B cell (primary cell): Measurements from ENCODE around the gene ERBIN. TPM values are rescaled to one million over a fixed set of nuclear protein-coding genes. Genes with fewer than 3 reads are reported as not detected.

Source experiments
- ATAC-seq: fragments of 200-7000 bp; cut with Tn5 transposase; one replicate; pipeline ENCODE4 v1.10.0; 2021; ENCODE audit warnings: low read depth, mild to moderate bottlenecking, moderate number of reproducible peaks, moderate library complexity
- CTCF ChIA-PET: fragments of 350-600 bp; sonication (Branson Sonifier 250); formaldehyde crosslinking; loops from one replicate; lab custom pipeline; 2021; ENCODE audit warnings: antibody characterized with exemption, inconsistent platforms; lab: Charles Lee
- POLR2A ChIA-PET: fragments of 350-600 bp; sonication (Branson Sonifier 250); formaldehyde crosslinking; loops from one replicate; lab custom pipeline; 2021; ENCODE audit warnings: antibody characterized with exemption; lab: Charles Lee
- DNase-seq: peaks from one replicate; pipeline ENCODE4 v3.0.0; 2013
- H2AFZ ChIP-seq: 2 replicates; pipeline ENCODE4 v1.6.1; 2012; ENCODE audit warnings: mild to moderate bottlenecking, low read depth, low read length; ENCODE audit not compliant: insufficient read depth, poor library complexity, severe bottlenecking
- H3K27ac ChIP-seq, 2 donors: 1 replicate in 1 of 2; 2 replicates in 1 of 2; pipeline ENCODE4 v1.5.1; 2012 to 2013; ENCODE audit warnings: low read length in 2 of 2, mild to moderate bottlenecking in 2 of 2, moderate library complexity in 1 of 2
- H3K27me3 ChIP-seq, 4 experiments: fragments of 200-600 bp in 1 of 4; sonication (generic) in 1 of 4; replicated peaks in 1 of 4; 1 replicate in 2 of 4; 2 replicates in 2 of 4; pipeline versions ENCODE4 v1.6.1 to v1.7.0; 2013 to 2016; ENCODE audit warnings: low read length in 3 of 4, mild to moderate bottlenecking in 2 of 4, mixed read lengths in 1 of 4, moderate library complexity in 1 of 4; ENCODE audit not compliant: insufficient read depth in 4 of 4, control insufficient read depth in 3 of 4; ENCODE audit errors: control extremely low read depth in 1 of 4
- H3K36me3 ChIP-seq, 2 experiments: replicated peaks in 1 of 2; 1 replicate in 1 of 2; 2 replicates in 1 of 2; pipeline versions ENCODE4 v1.6.1 to v1.7.1; 2013; ENCODE audit warnings: low read length in 1 of 2; ENCODE audit not compliant: insufficient read depth in 2 of 2, control insufficient read depth in 1 of 2; ENCODE audit errors: control extremely low read depth in 1 of 2, extremely low read depth in 1 of 2
- H3K4me1 ChIP-seq, 2 donors: fragments of 200-600 bp in 1 of 2; sonication (generic) in 1 of 2; 1 replicate in 1 of 2; 2 replicates in 1 of 2; pipeline versions ENCODE4 v1.5.1 to v1.6.1; 2013 to 2017; ENCODE audit warnings: low read length in 2 of 2; ENCODE audit not compliant: control insufficient read depth in 2 of 2, insufficient read depth in 2 of 2
- H3K4me2 ChIP-seq: replicated peaks from 2 replicates; pipeline ENCODE3; 2012; ENCODE audit warnings: mild to moderate bottlenecking, low read depth, low read length; ENCODE audit not compliant: poor library complexity, severe bottlenecking
- H3K4me3 ChIP-seq, 5 experiments: fragments of 200-600 bp in 1 of 5; sonication (generic) in 1 of 5; 1 replicate in 3 of 5; 2 replicates in 2 of 5; pipeline versions ENCODE4 v1.5.1 to v1.7.0; 2011 to 2016; ENCODE audit warnings: low read length in 4 of 5, mild to moderate bottlenecking in 4 of 5, low read depth in 2 of 5, control low read depth in 1 of 5, moderate library complexity in 1 of 5; ENCODE audit not compliant: insufficient read depth in 1 of 5; ENCODE audit errors: control extremely low read depth in 1 of 5, extremely low read depth in 1 of 5
- H3K79me2 ChIP-seq: fragments of 200-600 bp; sonication (generic); one replicate; pipeline ENCODE4 v1.6.0; 2016; ENCODE audit warnings: low read length; ENCODE audit not compliant: control insufficient read depth, insufficient read depth
- H3K9ac ChIP-seq: fragments of 200-600 bp; sonication (generic); 2 replicates; pipeline ENCODE4 v1.6.1; 2017; ENCODE audit warnings: mild to moderate bottlenecking, low read length, moderate library complexity
- H3K9me3 ChIP-seq, 3 donors: one replicate each; pipeline versions ENCODE4 v1.6.1 to v1.7.1; 2013; ENCODE audit warnings: low read length in 2 of 3; ENCODE audit not compliant: control insufficient read depth in 2 of 3, insufficient read depth in 1 of 3; ENCODE audit errors: control extremely low read depth in 1 of 3
- H4K20me1 ChIP-seq: 2 replicates; pipeline ENCODE4 v1.6.0; 2012; ENCODE audit warnings: mild to moderate bottlenecking, low read length; ENCODE audit not compliant: insufficient read depth, control insufficient read depth, poor library complexity, severe bottlenecking
- H3K27ac Mint-ChIP-seq: one replicate; pipeline ENCODE4 v1.8.0; 2021; ENCODE audit warnings: mixed read lengths
- H3K27me3 Mint-ChIP-seq: one replicate; pipeline ENCODE4 v1.8.0; 2021; ENCODE audit warnings: mixed read lengths
- H3K4me1 Mint-ChIP-seq: one replicate; pipeline ENCODE4 v1.8.0; 2021; ENCODE audit warnings: mixed read lengths
- H3K4me3 Mint-ChIP-seq: one replicate; pipeline ENCODE4 v1.8.0; 2021; ENCODE audit warnings: mixed read lengths
- H3K9me3 Mint-ChIP-seq: one replicate; pipeline ENCODE4 v1.8.0; 2022; ENCODE audit warnings: mixed read lengths; ENCODE audit not compliant: insufficient read depth
- EZH2 ChIP-seq: IDR thresholded peaks from 2 replicates; pipeline ENCODE4 v1.6.1; 2012; ENCODE audit warnings: borderline replicate concordance, low read depth, mild to moderate bottlenecking, moderate library complexity, low read length; ENCODE audit not compliant: insufficient read depth, poor library complexity, severe bottlenecking
- WGBS: methylation state at CpG from one replicate; pipeline ENCODE4 v1.1.5; 2013; ENCODE audit warnings: missing lambda C conversion rate; ENCODE audit not compliant: insufficient coverage; 5-methylcytosine and 5-hydroxymethylcytosine counted together
- intact Hi-C: fragments of 100-400 bp; cut with micrococcal nuclease; formaldehyde crosslinking; loops from one replicate; pipeline ENCODE4 v1.10.0; 2022
- polyA plus RNA-seq: library from polyadenylated mRNA; depleted of rRNA; stranded (reverse); fragments of >200 nt; gene quantifications from 2 replicates; pipeline ENCODE4 v1.2.3, GENCODE V29; 2012
- total RNA-seq, 2 donors: library from RNA; stranded (reverse); fragments of 120-200 nt in 1 of 2; gene quantifications; 1 replicate in 1 of 2; 2 replicates in 1 of 2; pipeline versions ENCODE4 v1.2.3 to v1.2.4, GENCODE V29; 2013 to 2022
- TF ChIP-seq, protein P1 (sequence below): fragments of 200-600 bp; IDR thresholded peaks from one replicate; pipeline ENCODE4 v1.8.0; 2022; ENCODE audit warnings: antibody characterized with exemption, mild to moderate bottlenecking

ERBIN gene
- total and polyA plus RNA-seq, 2 donors (not counting 1 experiment from before 2014, with no cell fraction given), result 27.7 to 106 TPM

DNA sequence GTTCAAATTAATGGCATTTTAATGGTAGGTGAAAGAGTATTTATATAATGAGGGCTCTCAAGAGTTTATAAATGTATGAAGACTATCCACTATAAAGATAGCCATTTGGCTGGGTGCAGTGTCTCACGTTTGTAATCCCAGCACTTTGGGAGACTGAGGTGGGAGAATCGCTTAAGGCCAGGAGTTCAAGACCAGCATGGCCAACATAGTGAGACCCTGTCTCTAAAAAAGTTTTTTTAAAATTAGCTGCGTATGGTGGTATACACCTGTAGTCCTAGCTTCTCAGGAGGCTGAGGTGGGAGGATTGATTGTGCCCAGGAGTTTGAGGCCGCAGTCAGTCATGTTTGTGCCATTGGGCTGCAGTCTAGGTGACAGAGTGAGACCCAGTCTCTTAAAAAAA, 61.6 kb downstream of the ERBIN start:
- ChIA-PET POLR2A (no interaction called here), CTCF (no interaction called here)
- Histone ChIP-seq H3K9ac (no peak overlapping the region), H3K4me2 (no peak overlapping the region), H3K4me1 (peaks cover 0 to 3% of the 10 kb centered on the region in 2 donors), H3K27ac (no peak overlapping the region), H3K79me2 (peaks cover 80% of the 10 kb centered on the region), H3K4me3 (no peak overlapping the region), H2AFZ (no peak overlapping the region), H3K36me3 (peaks cover 4 to 8% of the 10 kb centered on the region in 2 experiments), H4K20me1 (peaks cover 49% of the 10 kb centered on the region), H3K27me3 (no peaks in the 10 kb centered on the region), H3K9me3 (no peaks in the 10 kb centered on the region)
- DNase-seq (no peak), ATAC-seq (no peak)
- TF ChIP-seq, protein P1, sequence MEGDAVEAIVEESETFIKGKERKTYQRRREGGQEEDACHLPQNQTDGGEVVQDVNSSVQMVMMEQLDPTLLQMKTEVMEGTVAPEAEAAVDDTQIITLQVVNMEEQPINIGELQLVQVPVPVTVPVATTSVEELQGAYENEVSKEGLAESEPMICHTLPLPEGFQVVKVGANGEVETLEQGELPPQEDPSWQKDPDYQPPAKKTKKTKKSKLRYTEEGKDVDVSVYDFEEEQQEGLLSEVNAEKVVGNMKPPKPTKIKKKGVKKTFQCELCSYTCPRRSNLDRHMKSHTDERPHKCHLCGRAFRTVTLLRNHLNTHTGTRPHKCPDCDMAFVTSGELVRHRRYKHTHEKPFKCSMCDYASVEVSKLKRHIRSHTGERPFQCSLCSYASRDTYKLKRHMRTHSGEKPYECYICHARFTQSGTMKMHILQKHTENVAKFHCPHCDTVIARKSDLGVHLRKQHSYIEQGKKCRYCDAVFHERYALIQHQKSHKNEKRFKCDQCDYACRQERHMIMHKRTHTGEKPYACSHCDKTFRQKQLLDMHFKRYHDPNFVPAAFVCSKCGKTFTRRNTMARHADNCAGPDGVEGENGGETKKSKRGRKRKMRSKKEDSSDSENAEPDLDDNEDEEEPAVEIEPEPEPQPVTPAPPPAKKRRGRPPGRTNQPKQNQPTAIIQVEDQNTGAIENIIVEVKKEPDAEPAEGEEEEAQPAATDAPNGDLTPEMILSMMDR, result no peak
- WGBS, result 89% methylated on average over 3 of the region's 4 CpGs
- H3K4me1 Mint-ChIP-seq, result peaks cover 27% of the 10 kb centered on the region
- no peak overlapping the region for H3K27ac Mint-ChIP-seq
- H3K27me3 Mint-ChIP-seq, result no peaks in the 10 kb centered on the region
- H3K4me3 Mint-ChIP-seq, result no peak overlapping the region
- intact Hi-C loops, result no loop called here
- H3K9me3 Mint-ChIP-seq, result no peaks in the 10 kb centered on the region

DNA sequence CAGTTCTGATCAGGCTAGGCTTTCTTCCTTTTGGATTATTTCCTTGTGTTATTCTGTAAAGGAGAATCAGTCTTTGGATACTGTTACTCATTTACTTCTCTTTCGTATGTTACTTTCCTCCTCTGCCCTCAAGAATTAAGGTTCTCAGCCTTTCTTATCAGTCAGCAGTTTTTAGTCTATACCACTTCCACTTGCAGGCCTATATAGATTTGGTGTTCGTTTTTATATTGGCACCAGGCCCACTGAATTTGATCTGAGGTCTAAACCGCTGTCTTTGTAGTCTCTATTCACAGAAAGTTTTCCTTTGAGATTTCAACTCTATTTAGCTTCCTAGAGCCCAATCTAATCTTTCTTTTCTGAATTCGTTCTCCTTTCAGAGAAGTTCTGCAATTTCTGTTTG, 62.8 kb downstream of the ERBIN start:
- Histone ChIP-seq H3K4me3 (no peak overlapping the region), H3K36me3 (peaks cover 4 to 10% of the 10 kb centered on the region in 2 experiments), H3K4me1 (no peaks in the 10 kb centered on the region), H4K20me1 (peaks cover 42% of the 10 kb centered on the region), H3K79me2 (peaks cover 68% of the 10 kb centered on the region), H2AFZ (no peak overlapping the region), H3K4me2 (no peak overlapping the region), H3K9ac (no peak overlapping the region), H3K27ac (no peak overlapping the region), H3K9me3 (no peaks in the 10 kb centered on the region), H3K27me3 (no peaks in the 10 kb centered on the region)
- Mint-ChIP-seq H3K4me1 (peaks cover 19% of the 10 kb centered on the region), H3K27me3 (no peaks in the 10 kb centered on the region), H3K4me3 (no peak overlapping the region), H3K27ac (no peak overlapping the region), H3K9me3 (no peaks in the 10 kb centered on the region)
- no peak for DNase-seq
- POLR2A ChIA-PET, result no interaction called here
- ATAC-seq, result no peak
- WGBS, result 100% methylated on average over 2 of the region's 4 CpGs
- no peak for TF ChIP-seq EZH2
- TF ChIP-seq, protein P1, result no peak
- intact Hi-C loops, result no loop called here
- CTCF ChIA-PET, result no interaction called here
